Astrocyte of the spinal cord (primary cell): Measurements from ENCODE around the gene BARD1.
"Not testable (repeated sequence)": the region's sequence is repeated elsewhere in the genome, so short reads cannot be mapped to it uniquely, and the experiment has no call there.

ENCODE experiments used
- DNase-seq: peaks from one replicate; pipeline ENCODE4 v3.0.0; 2011; ENCODE audit warnings: low read depth, low spot score
- H3K4me3 ChIP-seq: 2 replicates; pipeline ENCODE4 v1.5.1; 2011; ENCODE audit warnings: low read depth, mild to moderate bottlenecking, low read length, moderate library complexity
- CTCF ChIP-seq: IDR thresholded peaks from 2 replicates; pipeline ENCODE4 v1.5.1; 2012; ENCODE audit warnings: low read depth, mild to moderate bottlenecking, low read length, inconsistent platforms
- in situ Hi-C: cut with HindIII; loops from 2 replicates; pipeline ENCODE4 v1.10.0; 2017; ENCODE audit warnings: low sequenced_read_pairs

Gene BARD1

GRCh38 chr2:214724741-214725140 is 84.7 kb downstream of the BARD1 start:
- in situ Hi-C loops, result no loop called here
- no peak for DNase-seq
- no peak for TF ChIP-seq CTCF
- H3K4me3 ChIP-seq, result no peak overlapping the region

GRCh38 chr2:214717837-214718236 is 91.6 kb downstream of the BARD1 start:
- H3K4me3 ChIP-seq, in situ Hi-C loops, DNase-seq: not testable (repeated sequence)

GRCh38 chr2:214716811-214717560 is 92.5 kb downstream of the BARD1 start:
- in situ Hi-C loops, result no loop called here
- no peak overlapping the region for H3K4me3 ChIP-seq
- TF ChIP-seq CTCF, result no peak
- DNase-seq, result no peak

- in situ Hi-C loops, result no loop called here
- no peak for DNase-seq
- no peak overlapping the region for H3K4me3 ChIP-seq
- TF ChIP-seq CTCF, result no peak
These were observed 94.5 kb downstream of the BARD1 start for GRCh38 chr2:214715025-214715424.

- in situ Hi-C loops, result no loop called here
- DNase-seq, result no peak
- no peak for TF ChIP-seq CTCF
- H3K4me3 ChIP-seq, result no peak overlapping the region
These were observed 96.2 kb downstream of the BARD1 start for GRCh38 chr2:214713080-214713830.

- no peak overlapping the region for H3K4me3 ChIP-seq
- no peak for DNase-seq
- TF ChIP-seq CTCF, result no peak
- in situ Hi-C loops, result no loop called here
These were observed 98.8 kb downstream of the BARD1 start for GRCh38 chr2:214710729-214711128.

GRCh38 chr2:214706986-214707385 is 102.5 kb downstream of the BARD1 start:
- DNase-seq, result peak; percentile 12
- H3K4me3 ChIP-seq, result no peak overlapping the region
- no peak for TF ChIP-seq CTCF
- in situ Hi-C loops, result no loop called here
